H1 (cell line): Measurements from ENCODE around the gene CCT5. TPM values are rescaled to one million over a fixed set of nuclear protein-coding genes. Genes with fewer than 3 reads are reported as not detected.

Source experiments
- CTCF ChIA-PET: fragments of 300-600 bp; sonication (Branson Sonifier 250); formaldehyde crosslinking; loops from one replicate; lab custom pipeline; 2021; ENCODE audit not compliant: partially characterized antibody; lab: Charles Lee
- POLR2A ChIA-PET: fragments of 300-600 bp; sonication (Branson Sonifier 250); formaldehyde crosslinking; loops from one replicate; lab custom pipeline; 2021; ENCODE audit warnings: inconsistent platforms; ENCODE audit not compliant: partially characterized antibody; lab: Charles Lee
- DNase-seq, 2 experiments: peaks; one replicate each; pipeline versions ENCODE4 v3.0.0 to v3.0.0-alpha.2; 2010 to 2022; ENCODE audit warnings: low spot score in 2 of 2, low read depth in 1 of 2, mixed read lengths in 1 of 2
- FAIRE-seq: peaks from 2 replicates; lab custom pipeline; 2011; peaks lifted over from hg19 to GRCh38; lab: Jason Lieb, UNC
- H2AFZ ChIP-seq: 2 replicates; pipeline ENCODE4 v1.8.1; 2012; ENCODE audit warnings: low read length, inconsistent platforms
- H2AK5ac ChIP-seq: 2 replicates; pipeline ENCODE4 v1.6.1; 2013; ENCODE audit warnings: low read depth, low read length
- H2BK120ac ChIP-seq: replicated peaks from 2 replicates; pipeline ENCODE3; 2013; ENCODE audit warnings: low read depth, low read length, inconsistent platforms
- H2BK12ac ChIP-seq: 2 replicates; pipeline ENCODE4 v1.6.1; 2013; ENCODE audit warnings: low read depth, low read length
- H2BK15ac ChIP-seq: 2 replicates; pipeline ENCODE4 v1.6.1; 2013; ENCODE audit warnings: low read length
- H2BK20ac ChIP-seq: 2 replicates; pipeline ENCODE4 v1.6.1; 2013; ENCODE audit warnings: low read length
- H2BK5ac ChIP-seq: 2 replicates; pipeline ENCODE4 v1.6.1; 2013; ENCODE audit warnings: low read depth, low read length
- H3K14ac ChIP-seq: 2 replicates; pipeline ENCODE4 v1.6.1; 2013; ENCODE audit warnings: inconsistent platforms; ENCODE audit not compliant: insufficient read length
- H3K18ac ChIP-seq: 2 replicates; pipeline ENCODE4 v1.6.1; 2013; ENCODE audit warnings: low read length; ENCODE audit errors: extremely low read depth
- H3K23ac ChIP-seq: 2 replicates; pipeline ENCODE4 v1.6.1; 2013; ENCODE audit warnings: inconsistent platforms; ENCODE audit not compliant: insufficient read length
- H3K23me2 ChIP-seq: 2 replicates; pipeline ENCODE4 v1.6.1; 2013; ENCODE audit warnings: low read depth, low read length
- H3K27ac ChIP-seq: 2 replicates; pipeline ENCODE4 v1.6.1; 2011; ENCODE audit warnings: low read depth, low read length, inconsistent platforms
- H3K27me3 ChIP-seq, 4 experiments: replicated peaks in 1 of 4; 1 replicate in 1 of 4; 2 replicates in 3 of 4; pipeline versions ENCODE4 v1.6.1 to v1.8.1; 2011 to 2013; ENCODE audit warnings: low read length in 3 of 4, mild to moderate bottlenecking in 3 of 4, inconsistent platforms in 2 of 4, mixed read lengths in 2 of 4, moderate library complexity in 1 of 4; ENCODE audit not compliant: control insufficient read depth in 3 of 4, insufficient read depth in 3 of 4; ENCODE audit errors: extremely low read depth in 1 of 4
- H3K36me3 ChIP-seq, 4 experiments: 2 replicates each; pipeline versions ENCODE4 v1.6.1 to v1.8.1; 2011 to 2013; ENCODE audit warnings: mild to moderate bottlenecking in 4 of 4, low read length in 3 of 4, moderate library complexity in 2 of 4, control low read depth in 1 of 4, inconsistent platforms in 1 of 4; ENCODE audit not compliant: insufficient read depth in 4 of 4, control insufficient read depth in 2 of 4
- H3K4ac ChIP-seq: replicated peaks from 2 replicates; pipeline ENCODE3; 2013; ENCODE audit warnings: low read length, low read depth, mixed read lengths, inconsistent platforms; ENCODE audit not compliant: insufficient read length
- H3K4me1 ChIP-seq, 4 experiments: replicated peaks in 1 of 4; 1 replicate in 1 of 4; 2 replicates in 3 of 4; pipeline versions ENCODE4 v1.6.1 to v1.8.1; 2011 to 2013; ENCODE audit warnings: low read length in 3 of 4, inconsistent platforms in 2 of 4, mixed read lengths in 1 of 4; ENCODE audit not compliant: insufficient read depth in 4 of 4, control insufficient read depth in 3 of 4
- H3K4me2 ChIP-seq, 2 experiments: 2 replicates each; pipeline versions ENCODE4 v1.6.1 to v1.8.1; 2011 to 2013; ENCODE audit warnings: low read depth in 2 of 2, low read length in 2 of 2, control low read depth in 1 of 2, inconsistent platforms in 1 of 2, mild to moderate bottlenecking in 1 of 2; ENCODE audit not compliant: insufficient read depth in 1 of 2
- H3K4me3 ChIP-seq, 4 experiments: fragments of 200-600, 300-600 bp in 1 of 4; sonication (generic), shearing (Covaris generic), sonication (Bioruptor Twin) in 1 of 4; 2 replicates each; pipeline versions ENCODE4 v1.5.1 to v1.8.1; 2011 to 2016; ENCODE audit warnings: low read length in 4 of 4, low read depth in 3 of 4, control low read depth in 2 of 4, inconsistent platforms in 2 of 4, mild to moderate bottlenecking in 2 of 4, mixed read lengths in 1 of 4, moderate library complexity in 1 of 4; ENCODE audit not compliant: insufficient read depth in 2 of 4; ENCODE audit errors: extremely low read depth in 1 of 4
- H3K56ac ChIP-seq: replicated peaks from 2 replicates; pipeline ENCODE3; 2013; ENCODE audit warnings: low read depth, mild to moderate bottlenecking, mixed read lengths, low read length, inconsistent platforms; ENCODE audit not compliant: insufficient read length
- H3K79me1 ChIP-seq: 2 replicates; pipeline ENCODE4 v1.6.1; 2013; ENCODE audit warnings: low read depth, low read length, control low read depth
- H3K79me2 ChIP-seq, 2 experiments: 2 replicates each; pipeline versions ENCODE4 v1.6.1 to v1.8.1; 2012 to 2013; ENCODE audit warnings: low read length in 2 of 2, mild to moderate bottlenecking in 2 of 2, inconsistent platforms in 1 of 2; ENCODE audit not compliant: insufficient read depth in 2 of 2, control insufficient read depth in 1 of 2
- H3K9ac ChIP-seq, 4 experiments: replicated peaks in 1 of 4; 1 replicate in 1 of 4; 2 replicates in 3 of 4; pipeline versions ENCODE4 v1.6.1 to v1.8.1; 2011 to 2013; ENCODE audit warnings: low read depth in 3 of 4, low read length in 3 of 4, control low read depth in 2 of 4, mild to moderate bottlenecking in 2 of 4, moderate library complexity in 2 of 4, inconsistent platforms in 1 of 4; ENCODE audit errors: extremely low read depth in 1 of 4
- H3K9me3 ChIP-seq, 2 experiments: 2 replicates each; pipeline versions ENCODE4 v1.6.1 to v1.8.1; 2012 to 2013; ENCODE audit warnings: mild to moderate bottlenecking in 2 of 2, moderate library complexity in 2 of 2, control low read depth in 1 of 2, inconsistent platforms in 1 of 2, low read depth in 1 of 2, low read length in 1 of 2, mixed read lengths in 1 of 2; ENCODE audit not compliant: insufficient read depth in 2 of 2
- H4K20me1 ChIP-seq, 2 experiments: replicated peaks in 1 of 2; 2 replicates each; pipeline versions ENCODE3 to v1.8.1; 2011 to 2013; ENCODE audit warnings: inconsistent platforms in 2 of 2, low read length in 2 of 2, mild to moderate bottlenecking in 1 of 2; ENCODE audit not compliant: insufficient read depth in 2 of 2, control insufficient read depth in 1 of 2
- H4K5ac ChIP-seq: 2 replicates; pipeline ENCODE4 v1.6.1; 2013; ENCODE audit warnings: low read length, low read depth, mixed read lengths, inconsistent platforms; ENCODE audit not compliant: insufficient read length
- H4K8ac ChIP-seq: 2 replicates; pipeline ENCODE4 v1.8.0; 2013; ENCODE audit warnings: mild to moderate bottlenecking, moderate library complexity, low read length, inconsistent platforms; ENCODE audit not compliant: insufficient read depth; ENCODE audit errors: extremely low read depth
- H4K91ac ChIP-seq: replicated peaks from 2 replicates; pipeline ENCODE3; 2013; ENCODE audit warnings: low read length, mixed read lengths, inconsistent platforms; ENCODE audit not compliant: insufficient read length
- ASH2L ChIP-seq: fragments of 200-600, 300-600 bp; sonication (generic); IDR thresholded peaks from one replicate; pipeline ENCODE4 v1.7.1; 2017; ENCODE audit warnings: low read length
- BRCA1 ChIP-seq: IDR thresholded peaks from 2 replicates; pipeline ENCODE4 v1.6.1; 2012; ENCODE audit warnings: low read depth, low read length, improper control_type of control experiment
- CHD1 ChIP-seq: IDR thresholded peaks from 2 replicates; pipeline ENCODE4 v1.6.1; 2012; ENCODE audit warnings: low read depth, low read length, improper control_type of control experiment
- EGR1 ChIP-seq: IDR thresholded peaks from 2 replicates; pipeline ENCODE4 v1.6.1; 2011; ENCODE audit warnings: low read depth, low read length, borderline replicate concordance
- POLR2A ChIP-seq, 2 experiments: IDR thresholded peaks; 1 replicate in 1 of 2; 2 replicates in 1 of 2; pipeline ENCODE4 v1.6.1; 2011; ENCODE audit warnings: low read depth in 2 of 2, low read length in 2 of 2, mild to moderate bottlenecking in 2 of 2; ENCODE audit errors: control extremely low read depth in 1 of 2
- POU5F1 ChIP-seq: IDR thresholded peaks from 2 replicates; pipeline ENCODE4 v1.6.1; 2011; ENCODE audit warnings: low read depth, mild to moderate bottlenecking, low read length, moderate library complexity
- RAD21 ChIP-seq, 2 experiments: IDR thresholded peaks in 1 of 2; conservative IDR thresholded peaks in 1 of 2; 2 replicates each; pipeline ENCODE4 v1.6.1; 2011; ENCODE audit warnings: low read depth in 2 of 2, low read length in 2 of 2, improper control_type of control experiment in 1 of 2, inconsistent platforms in 1 of 2, mild to moderate bottlenecking in 1 of 2, moderate library complexity in 1 of 2
- SIX5 ChIP-seq: IDR thresholded peaks from 2 replicates; pipeline ENCODE4 v1.6.1; 2011; ENCODE audit warnings: mild to moderate bottlenecking, low read depth, low read length
- SP4 ChIP-seq: IDR thresholded peaks from 2 replicates; pipeline ENCODE4 v1.6.1; 2012; ENCODE audit warnings: low read length, inconsistent platforms
- SRF ChIP-seq: IDR thresholded peaks from 2 replicates; pipeline ENCODE4 v1.6.1; 2011; ENCODE audit warnings: mild to moderate bottlenecking, low read depth, low read length, moderate library complexity
- TAF7 ChIP-seq: optimal IDR thresholded peaks from 2 replicates; pipeline ENCODE3; 2011; ENCODE audit warnings: low read depth, mild to moderate bottlenecking, inconsistent platforms, low read length, moderate library complexity, borderline replicate concordance
- TBP ChIP-seq: IDR thresholded peaks from 2 replicates; pipeline ENCODE4 v1.6.1; 2011; ENCODE audit warnings: low read depth, low read length, improper control_type of control experiment
- TCF12 ChIP-seq: IDR thresholded peaks from 2 replicates; pipeline ENCODE4 v1.6.1; 2011; ENCODE audit warnings: low read depth, mild to moderate bottlenecking, low read length
- TEAD4 ChIP-seq: IDR thresholded peaks from 2 replicates; pipeline ENCODE4 v1.6.1; 2012; ENCODE audit warnings: low read depth, low read length, inconsistent platforms, mixed read lengths
- WGBS, 2 experiments: shearing (Covaris generic) in 1 of 2; methylation state at CpG; one replicate each; pipeline versions ENCODE4 v1.1.6 to v1.1.7; 2013 to 2015; ENCODE audit warnings: low lambda C conversion rate in 2 of 2, mixed read lengths in 2 of 2, inconsistent platforms in 1 of 2, low coverage in 1 of 2, missing lambda C conversion rate in 1 of 2; ENCODE audit not compliant: insufficient replicate concordance in 2 of 2, insufficient coverage in 1 of 2, insufficient read length in 1 of 2; ENCODE audit errors: extremely low coverage in 1 of 2, missing lambda C conversion rate in 1 of 2; 5-methylcytosine and 5-hydroxymethylcytosine counted together
- polyA plus RNA-seq, 7 experiments: library from polyadenylated mRNA; depleted of rRNA in 3 of 7; stranded (reverse) in 5 of 7; unstranded in 2 of 7; fragments of >200 nt in 5 of 7; fragments of 200-250 nt in 2 of 7; gene quantifications; 1 replicate in 5 of 7; 2 replicates in 1 of 7; 4 replicates in 1 of 7; pipeline versions ENCODE4 v1.2.1 to v1.2.3, GENCODE V29; 2011 to 2013; ENCODE audit warnings: missing spikeins in 2 of 7, mixed read lengths in 2 of 7
- total RNA-seq: library from RNA; stranded (reverse); fragmentation: NEBNext Ultra II Directional; extraction: Animal tissue kit (Norgen Biotek cat#: 25700); gene quantifications from 2 replicates; pipeline ENCODE4 v1.2.1, GENCODE V29; 2021
- TF ChIP-seq, protein P1 (sequence below): IDR thresholded peaks from 2 replicates; pipeline ENCODE4 v1.6.1; 2011; ENCODE audit warnings: low read depth, mild to moderate bottlenecking, low read length; ENCODE audit not compliant: insufficient read depth

Gene CCT5
- total and polyA plus RNA-seq, 2 of the 8 experiments (the other 6 are each of a cell fraction or from before 2014, with no cell fraction given) = 425 to 549 TPM

DNA sequence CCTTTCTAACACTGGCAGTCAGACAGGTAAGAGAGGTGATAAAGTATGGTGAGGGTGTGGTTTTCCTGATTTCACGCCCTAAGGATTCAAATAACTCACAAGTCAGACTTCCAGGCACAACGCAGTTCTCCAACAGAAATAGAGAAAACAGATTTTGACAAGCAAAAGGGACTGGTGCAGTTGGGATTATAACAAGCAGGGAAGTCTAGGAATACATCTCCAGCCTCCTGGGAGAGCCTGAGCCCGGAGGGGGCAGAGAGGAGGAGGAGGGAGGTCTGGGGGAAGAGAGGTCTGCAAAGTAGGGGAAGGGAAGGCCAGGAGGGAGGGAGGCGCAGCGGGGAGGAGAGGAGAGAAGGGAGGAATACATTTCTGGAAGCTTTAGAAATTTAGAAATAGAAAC is 56.0 kb downstream of the CCT5 start:
- no peaks in the 10 kb centered on the region for H3K79me1 ChIP-seq
- peak overlapping the region in 1 of 4 experiments; percentile 91; a peak in 2 of 8 replicates for H3K4me3 ChIP-seq
- H3K18ac ChIP-seq = 0 out of 2 replicates have a peak overlapping the region, but pooled peaks have one; percentile 34
- H3K14ac ChIP-seq = no peak overlapping the region
- no peak overlapping the region for H3K23ac ChIP-seq
- H3K27me3 ChIP-seq = peaks cover 0 to 2% (median 0%) of the 10 kb centered on the region in 4 experiments; a peak in 1 of 7 replicates
- H3K23me2 ChIP-seq = peaks cover 6% of the 10 kb centered on the region
- no peak overlapping the region for H3K27ac ChIP-seq
- DNase-seq (no peak), FAIRE-seq (no peak)
- H2BK120ac ChIP-seq = no peak overlapping the region
- no peak overlapping the region for H4K5ac ChIP-seq
- H3K36me3 ChIP-seq = no peaks in the 10 kb centered on the region
- H3K79me2 ChIP-seq = no peaks in the 10 kb centered on the region
- no peak overlapping the region for H2AK5ac ChIP-seq
- ChIA-PET POLR2A (interaction anchor here (1.2 to 1.4 kb wide), 3 partner anchors 13 to 55 kb away, joined by 3 to 5 read pairs (median 3); partner anchors contain the start of gene MARCHF6), CTCF (interaction anchor here (1.1 to 1.7 kb wide), 2 partner anchors 10 to 59 kb away, joined by 3 to 5 read pairs; no protein-coding TSS in a partner anchor)
- no peak overlapping the region for H2BK12ac ChIP-seq
- H2AFZ ChIP-seq = no peak overlapping the region
- no peak overlapping the region for H2BK5ac ChIP-seq
- H4K91ac ChIP-seq = no peak overlapping the region
- H4K8ac ChIP-seq = no peak overlapping the region
- peaks cover 0 to 6% (median 4%) of the 10 kb centered on the region in 4 experiments; a peak in 5 of 7 replicates for H3K4me1 ChIP-seq
- H4K20me1 ChIP-seq = peaks cover 0 to 6% of the 10 kb centered on the region in 2 experiments
- H3K9ac ChIP-seq = no peak overlapping the region
- no peak overlapping the region for H2BK15ac ChIP-seq
- H3K56ac ChIP-seq = no peak overlapping the region
- H3K4me2 ChIP-seq = peak overlapping the region; percentile 95
- 48% methylated on average over 5 of the region's 5 CpGs; no CpG with 5 or more reads in 1 of the 2 experiments for WGBS, 2 experiments
- H2BK20ac ChIP-seq = 0 out of 2 replicates have a peak overlapping the region, but pooled peaks have one; percentile 52
- H3K4ac ChIP-seq = no peak overlapping the region
- H3K9me3 ChIP-seq = no peaks in the 10 kb centered on the region
- TF ChIP-seq TCF12 (no peak), TEAD4 (no peak), POU5F1 (no peak), SIX5 (no peak), SRF (no peak), TAF7 (no peak), CHD1 (no peak), RAD21 (IDR thresholded peaks at IDR 0.05 in 1 of 2, conservative IDR thresholded peaks at IDR 0.05 in 1 of 2; ENCODE audit: low read depth in 2 of 2, low read length in 2 of 2) (no peak), EGR1 (no peak), TBP (no peak), ASH2L (no peak), BRCA1 (no peak), SP4 (no peak), POLR2A (IDR thresholded peaks at IDR 0.05; ENCODE audit: control extremely low read depth in 1 of 2, low read depth in 2 of 2, low read length in 2 of 2) (no peak)
- TF ChIP-seq, protein P1, sequence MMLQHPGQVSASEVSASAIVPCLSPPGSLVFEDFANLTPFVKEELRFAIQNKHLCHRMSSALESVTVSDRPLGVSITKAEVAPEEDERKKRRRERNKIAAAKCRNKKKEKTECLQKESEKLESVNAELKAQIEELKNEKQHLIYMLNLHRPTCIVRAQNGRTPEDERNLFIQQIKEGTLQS = no peak
